ENCODE measurements around the gene ATG4C.

Gene ATG4C

DNA sequence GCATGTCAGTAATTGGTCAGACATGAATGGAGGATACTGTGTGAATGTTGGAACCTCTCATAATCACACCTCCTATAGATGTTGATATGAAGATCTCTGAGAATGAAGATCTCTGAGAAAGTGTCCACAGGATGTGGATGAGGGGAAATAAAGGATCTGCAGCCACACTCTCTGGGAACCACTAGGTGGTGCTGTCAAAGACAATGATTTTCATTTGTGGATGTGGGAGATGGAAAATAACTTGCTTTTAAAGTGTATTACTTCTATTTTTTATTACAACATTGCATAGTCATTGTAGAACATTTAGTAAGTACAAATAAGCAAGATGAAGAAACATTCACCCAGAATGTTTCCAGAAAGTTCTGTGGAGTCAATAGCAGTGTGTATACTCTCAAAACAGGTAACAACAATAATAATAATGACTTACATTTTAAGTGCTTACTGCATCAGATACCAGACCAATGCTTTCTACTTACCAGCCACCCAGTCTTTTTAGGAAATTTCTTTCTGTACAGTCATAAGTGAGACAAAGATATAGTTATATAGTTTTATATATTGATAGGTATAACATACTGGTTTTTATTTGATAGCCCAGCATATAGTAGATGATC is 128.2 kb downstream of the ATG4C start:
- TF ChIP-seq ZNF2 (tag by site-specific recombination; IDR thresholded peaks at IDR 0.05), result peak; percentile 58; the same call in 1 of the 2 replicates
- TF ChIP-seq ZNF624 (tag by site-specific recombination; IDR thresholded peaks at IDR 0.05), result no peak
- POLR2A ChIA-PET, result no interaction called here
- Histone ChIP-seq H3K27ac (ENCODE audit: extremely low read depth, low read depth, low read length) (no peak overlapping the region), H3K9me3 (ENCODE audit: control insufficient read depth, insufficient read depth, low read depth, low read length) (no peaks in the 10 kb centered on the region), H3K4me1 (ENCODE audit: control insufficient read depth, insufficient read depth, low read length) (no peaks in the 10 kb centered on the region), H3K4me3 (ENCODE audit: low read depth, low read length) (no peak overlapping the region), H3K36me3 (ENCODE audit: control insufficient read depth in 2 of 2, insufficient read depth in 1 of 2, low read length in 2 of 2) (no peaks in the 10 kb centered on the region)
- CTCF ChIA-PET, result interaction anchor here (0.7 to 1.9 kb wide), 12 partner anchors 8 to 237 kb away, joined by 3 to 8 read pairs (median 4); no protein-coding TSS in a partner anchor
